Activated CD4-positive, alpha-beta T cell treated with anti-CD3 and anti-CD28 coated beads for 4 hours (primary cell): ENCODE data around the gene EIF4E.
A peak's percentile ranks its signal among the peaks of the same experiment; 100 is the strongest.
"Not testable (repeated sequence)": the region's sequence is repeated elsewhere in the genome, so short reads cannot be mapped to it uniquely, and the experiment has no call there.

Experiments used
- DNase-seq, 2 donors: peaks; one replicate each; pipeline ENCODE4 v3.0.0-alpha.2; 2020

Gene EIF4E

DNA sequence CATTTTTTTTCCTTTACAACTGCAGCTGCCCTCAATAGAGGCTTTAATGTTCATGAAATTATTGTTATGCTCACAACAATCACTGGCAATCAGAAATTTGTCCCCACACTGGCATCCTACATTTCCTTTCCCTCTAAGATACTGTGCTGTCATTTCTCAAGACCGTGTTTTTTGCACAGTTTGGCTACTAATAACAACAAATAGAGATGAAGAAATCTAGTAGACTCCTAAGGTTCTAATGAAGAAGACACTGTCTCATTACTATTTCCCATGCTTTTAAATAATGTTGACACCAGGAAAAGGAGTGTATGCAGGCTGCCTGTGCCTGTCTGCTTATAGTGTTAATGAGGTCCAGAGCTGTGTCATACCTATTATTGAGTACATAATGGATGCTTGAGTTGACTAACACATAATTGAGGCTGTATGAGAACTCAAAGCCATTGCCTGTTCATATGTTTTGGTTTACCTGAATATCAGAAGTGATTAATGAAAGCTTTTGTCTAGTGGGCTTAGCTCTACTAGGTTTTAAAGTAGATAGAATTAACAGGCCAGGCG is 1.5 kb upstream of the EIF4E start:
- no peak for DNase-seq

DNA sequence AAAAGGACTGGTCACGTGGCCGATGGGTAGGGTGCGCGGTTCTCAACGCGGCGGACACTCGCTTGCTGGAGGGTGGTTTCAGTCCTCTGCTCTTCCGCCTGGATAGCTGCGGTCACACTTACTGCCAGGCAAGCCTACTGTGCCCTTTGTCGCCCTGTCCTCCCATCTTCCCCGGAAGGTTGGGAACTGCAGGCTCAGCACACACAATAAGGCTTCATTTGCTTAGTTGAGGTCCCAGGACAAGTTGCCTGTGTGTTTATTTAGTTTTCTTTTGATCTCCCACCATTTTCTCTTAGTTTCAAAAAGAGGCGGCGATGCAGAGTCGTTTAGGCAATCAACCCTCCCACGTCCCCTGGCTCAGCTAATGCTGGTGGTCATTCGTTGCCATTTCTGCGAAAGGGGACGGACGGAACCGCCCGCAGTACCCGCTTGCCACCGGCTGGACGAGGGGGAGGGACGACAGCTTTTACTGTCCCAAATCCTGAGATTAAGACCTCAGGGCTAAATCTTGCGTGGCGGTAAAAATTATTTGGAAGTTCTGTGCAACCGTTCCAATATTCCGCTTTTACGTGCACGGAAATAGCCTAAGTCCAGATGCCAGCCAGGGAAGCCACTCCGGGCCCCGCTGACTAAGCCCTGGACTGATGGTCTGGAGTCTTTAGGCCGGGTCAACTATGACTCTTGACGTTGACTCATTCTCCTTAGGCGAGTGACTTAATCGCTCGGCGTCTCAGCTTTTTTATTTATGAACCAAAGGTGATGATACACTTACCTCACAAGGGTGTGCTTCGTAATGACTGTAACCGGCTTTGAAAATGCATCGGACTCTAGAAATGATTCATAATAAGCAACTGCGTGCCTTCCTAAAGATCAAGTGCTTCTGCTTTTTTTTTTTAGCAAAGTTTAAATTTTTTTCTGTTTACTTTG is 671 bp upstream of the EIF4E start:
- DNase-seq: peak; percentile 46 to 58

DNA sequence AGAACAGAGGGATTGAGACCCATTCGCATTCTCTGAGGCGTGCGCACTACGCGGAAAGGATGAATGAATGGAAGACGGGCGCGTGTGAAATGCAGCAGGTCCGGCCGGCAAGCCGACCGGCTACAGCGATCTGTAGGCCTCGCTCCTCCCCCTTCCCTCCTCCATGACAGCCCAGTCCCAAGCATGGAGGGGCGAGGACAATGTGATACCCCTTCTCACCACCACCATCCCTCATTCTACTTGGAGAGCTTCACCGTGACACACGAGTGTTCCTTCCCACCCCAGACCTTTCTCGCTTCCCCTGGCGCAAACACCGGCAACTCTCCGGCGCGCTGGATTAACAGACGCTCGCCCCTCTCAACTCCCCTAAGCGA is 815 bp downstream of the EIF4E start:
- DNase-seq: peak; percentile 54 to 69

DNA sequence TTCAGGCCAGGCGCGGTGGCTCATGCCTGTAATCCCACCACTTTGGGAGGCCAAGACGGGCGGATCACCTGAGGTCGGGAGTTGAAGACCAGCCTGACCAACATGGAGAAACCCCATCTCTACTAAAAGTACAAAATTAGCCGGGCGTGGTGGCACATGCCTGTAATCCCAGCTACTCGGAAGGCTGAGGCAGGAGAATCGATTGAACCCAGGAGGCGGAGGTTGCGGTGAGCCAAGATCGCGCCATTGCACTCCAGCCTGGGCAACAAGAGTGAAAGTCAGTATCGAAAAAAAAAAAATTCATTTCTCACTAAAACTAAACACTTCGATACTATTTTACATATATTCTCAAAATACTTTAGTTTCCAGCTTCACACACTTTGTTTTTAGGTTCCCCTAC is 2.7 kb downstream of the EIF4E start:
- DNase-seq: not testable (repeated sequence)

DNA sequence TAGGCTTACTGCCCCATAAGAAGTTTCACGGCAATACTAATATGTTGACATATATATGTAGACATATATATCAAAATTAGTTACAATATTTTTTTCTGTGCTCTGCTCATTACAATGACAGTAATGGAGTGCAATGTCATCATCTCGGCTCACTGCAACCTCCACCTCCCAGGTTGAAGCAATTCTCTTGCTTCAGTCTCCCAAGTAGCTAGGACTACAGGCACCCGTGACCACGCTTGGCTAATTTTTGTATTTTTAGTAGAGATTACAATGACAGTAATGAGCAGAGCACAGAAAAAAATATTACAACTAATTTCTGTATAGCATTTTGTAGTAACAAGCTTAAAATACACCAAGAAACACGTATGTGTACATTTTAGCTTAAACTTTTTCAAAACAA is 7.6 kb downstream of the EIF4E start:
- DNase-seq: no peak

DNA sequence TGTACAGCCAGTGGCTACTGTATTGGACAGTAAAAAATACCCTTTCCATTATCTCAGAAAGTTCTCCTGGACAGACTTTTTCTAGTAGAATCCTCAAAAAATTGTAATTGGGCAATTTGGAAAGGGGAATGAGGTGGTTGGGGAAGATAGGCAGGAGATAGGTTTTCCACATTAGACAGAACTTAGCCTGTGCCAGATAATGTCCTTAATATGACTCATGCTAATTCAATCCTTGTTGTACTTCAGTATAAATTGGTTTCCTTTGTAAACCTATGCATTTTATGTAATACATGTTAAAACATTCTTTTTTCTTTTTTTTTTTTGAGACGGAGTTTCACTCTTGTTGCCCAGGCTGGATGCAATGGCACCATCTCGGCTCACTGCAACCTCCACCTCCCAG is 8.9 kb downstream of the EIF4E start:
- DNase-seq: no peak

DNA sequence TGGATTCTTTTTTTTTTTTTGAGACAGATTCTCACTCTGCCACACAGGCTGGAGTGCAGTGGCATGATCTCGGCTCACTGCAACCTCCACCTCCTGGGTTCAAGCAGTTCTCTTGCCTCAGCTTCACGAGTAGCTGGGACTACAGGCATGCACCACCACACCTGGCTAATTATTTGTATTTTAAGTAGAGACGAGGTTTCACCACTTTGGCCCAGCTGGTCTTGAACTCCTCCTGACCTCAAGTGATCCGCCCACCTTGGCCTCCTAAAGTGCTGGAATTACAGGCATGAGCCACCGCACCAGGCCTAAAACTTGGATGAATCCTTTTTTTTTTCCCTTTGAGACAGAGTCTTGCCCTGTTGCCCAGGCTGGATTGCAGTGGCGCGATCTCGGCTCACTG is 18.2 kb downstream of the EIF4E start:
- not testable (repeated sequence) for DNase-seq

DNA sequence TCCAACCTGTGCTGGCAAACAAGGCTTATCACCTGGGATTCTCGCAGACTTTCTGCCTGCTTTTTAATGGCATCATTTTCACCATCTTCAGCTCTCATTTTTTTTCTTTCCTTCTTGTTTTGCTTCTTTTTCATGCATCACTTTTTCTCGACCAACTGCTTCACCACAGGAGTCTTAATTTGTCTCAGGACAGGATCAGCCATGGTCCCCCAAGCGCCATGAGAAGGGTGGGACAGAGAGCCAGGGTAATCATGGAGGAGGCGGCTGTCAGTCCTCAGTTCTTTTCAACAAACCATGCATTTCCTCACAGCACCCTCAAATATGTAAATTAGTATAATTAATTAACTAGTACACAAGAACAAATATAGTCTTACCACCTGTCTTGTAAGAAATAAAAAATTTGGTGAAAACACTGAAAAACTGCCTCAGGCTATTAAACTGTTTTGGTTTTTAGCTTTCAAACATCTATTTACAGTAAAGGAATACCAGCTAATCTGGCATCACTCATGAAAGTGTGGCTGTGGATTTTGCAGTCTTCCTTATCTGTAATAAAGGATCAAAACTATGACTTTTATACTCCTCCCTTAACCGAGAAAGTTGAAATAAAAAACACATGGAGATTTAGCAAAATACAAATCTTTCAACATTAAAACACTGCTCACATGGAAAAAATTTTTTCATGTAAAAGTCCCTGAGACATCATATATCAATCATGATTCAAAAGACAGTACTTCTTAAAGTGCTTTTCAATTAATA is 19.1 kb downstream of the EIF4E start:
- DNase-seq: no peak

DNA sequence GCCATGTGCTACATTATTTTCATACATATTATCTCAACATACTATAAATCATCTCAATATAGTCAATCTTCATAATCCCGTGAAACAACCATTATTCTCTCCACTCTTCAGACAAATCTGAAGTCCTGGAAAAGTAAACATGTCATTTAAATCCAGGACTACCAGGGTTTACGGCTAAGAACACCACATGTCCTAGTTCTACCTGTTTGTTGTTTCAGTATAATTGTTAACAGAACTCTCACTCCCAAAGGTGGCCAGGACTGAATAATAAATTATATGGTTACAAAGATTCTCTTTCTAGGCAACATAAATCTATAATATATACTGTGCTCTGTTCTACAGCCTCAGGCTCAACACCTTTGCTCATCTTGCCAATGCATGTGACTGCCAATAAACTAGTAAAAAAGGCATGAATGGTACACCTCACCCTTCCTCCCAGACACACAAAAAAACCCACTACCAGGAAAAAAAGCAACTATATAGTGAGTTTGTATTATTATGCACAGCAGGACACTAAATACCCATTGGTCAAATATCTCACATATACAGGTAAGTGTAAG is 20.1 kb downstream of the EIF4E start:
- no peak for DNase-seq

DNA sequence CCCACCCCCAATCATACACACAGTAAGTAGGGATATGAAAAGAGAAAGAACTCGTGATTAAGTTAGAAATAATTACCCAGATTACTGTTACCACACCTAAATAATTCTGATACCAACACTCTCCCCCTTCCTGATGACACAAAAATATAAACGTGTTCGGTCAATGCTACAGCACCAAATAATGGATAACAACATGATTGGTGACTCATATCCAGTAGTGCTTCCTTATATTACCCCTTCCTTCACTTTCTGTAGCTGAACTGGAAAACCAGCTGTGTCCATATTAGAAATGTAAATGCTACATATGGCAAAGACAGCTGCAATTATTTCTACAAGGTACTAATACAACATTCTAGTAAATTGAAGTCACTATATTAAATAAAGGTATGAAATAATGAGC is 20.8 kb downstream of the EIF4E start:
- no peak for DNase-seq

DNA sequence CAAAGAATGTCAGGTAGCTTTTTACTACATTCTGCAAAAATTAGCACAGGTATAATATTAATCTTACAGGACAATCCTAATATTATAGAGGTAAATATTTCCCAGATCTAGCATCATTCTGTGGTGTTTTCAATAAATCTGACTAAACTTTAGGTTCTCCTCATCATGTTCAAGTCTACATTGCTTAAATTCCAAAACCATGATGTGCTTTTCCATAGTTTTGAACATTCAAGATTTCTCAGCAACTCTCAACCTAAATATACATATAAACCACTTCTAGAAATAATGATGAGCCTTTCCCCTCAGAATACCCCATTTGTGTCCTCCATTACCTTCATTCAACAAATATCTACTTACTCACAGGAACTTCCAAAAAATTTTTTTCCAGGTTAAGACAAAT is 23.1 kb downstream of the EIF4E start:
- no peak for DNase-seq

DNA sequence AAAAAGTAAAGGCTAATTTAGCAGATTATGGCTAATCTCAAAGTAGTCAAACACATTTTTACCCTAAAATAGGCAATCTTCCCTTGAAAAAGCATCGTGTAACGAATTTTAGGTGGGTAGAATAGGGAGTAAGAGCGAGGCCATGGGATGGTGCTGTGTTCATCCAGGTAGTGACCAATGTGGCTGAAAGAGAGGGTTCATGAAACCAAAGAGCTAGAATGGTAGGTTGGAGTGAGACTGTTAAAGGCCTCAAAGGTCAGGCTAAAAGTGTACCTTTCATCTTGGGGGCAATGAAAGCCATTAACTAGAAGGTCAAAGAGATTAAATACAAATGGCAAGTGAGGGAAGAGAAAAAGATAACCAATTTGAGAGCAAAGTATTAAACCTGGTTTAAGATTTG is 23.6 kb downstream of the EIF4E start:
- DNase-seq: no peak

DNA sequence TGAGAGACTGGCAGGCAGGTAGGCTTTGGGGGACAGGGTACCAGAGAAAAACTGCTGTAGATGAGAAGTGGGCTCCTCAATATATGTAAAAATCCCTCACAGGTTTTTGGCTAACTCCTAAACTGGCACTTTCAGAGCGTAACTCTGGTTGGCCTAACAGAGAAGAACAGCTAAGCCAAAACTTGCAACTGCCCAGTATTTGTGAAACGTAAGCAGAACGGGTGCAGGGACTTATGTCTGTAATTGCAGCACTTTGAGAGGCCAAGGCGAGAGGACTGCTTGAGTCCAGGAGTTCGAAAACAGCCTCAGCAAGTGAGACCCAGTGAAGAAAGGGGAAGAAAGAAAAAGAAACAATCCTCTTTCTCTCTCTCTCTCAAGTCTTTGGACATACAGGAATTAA is 25.0 kb downstream of the EIF4E start:
- DNase-seq: no peak

DNA sequence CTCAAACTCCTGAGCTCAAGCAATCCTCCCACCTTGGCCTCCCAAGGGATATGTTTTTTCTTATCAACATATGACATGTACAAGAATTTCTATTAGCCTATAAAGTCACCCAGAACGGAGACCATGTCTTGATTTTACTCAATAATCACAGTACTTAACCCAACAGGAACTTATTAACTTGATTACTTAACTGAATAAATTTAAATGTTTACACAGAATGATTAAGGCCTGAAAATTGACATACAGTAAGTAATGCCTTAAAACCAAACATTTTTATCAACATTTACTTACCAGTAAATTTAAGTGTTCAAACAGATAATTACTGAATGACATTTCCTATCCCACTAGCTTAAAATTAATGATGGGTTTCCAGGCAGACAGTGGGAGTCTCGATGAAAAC is 25.4 kb downstream of the EIF4E start:
- no peak for DNase-seq

DNA sequence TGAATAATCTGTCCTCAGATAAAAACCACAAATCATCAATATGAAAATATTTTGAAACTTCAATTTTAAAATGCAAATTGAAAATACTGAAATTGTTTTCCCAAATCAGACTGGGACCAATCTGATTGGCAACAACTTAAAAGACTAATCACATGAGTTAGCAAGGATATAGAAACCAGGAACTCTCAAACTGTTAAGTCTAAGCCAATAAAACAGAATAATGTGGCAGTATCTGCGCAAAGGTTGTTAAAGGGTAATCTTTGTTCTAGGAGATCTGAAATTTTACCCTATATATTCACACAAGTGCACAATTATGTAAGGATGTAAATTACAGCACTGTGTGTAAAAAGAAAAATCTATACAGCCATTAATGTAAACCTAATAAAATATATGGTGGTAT is 29.7 kb downstream of the EIF4E start:
- no peak for DNase-seq

DNA sequence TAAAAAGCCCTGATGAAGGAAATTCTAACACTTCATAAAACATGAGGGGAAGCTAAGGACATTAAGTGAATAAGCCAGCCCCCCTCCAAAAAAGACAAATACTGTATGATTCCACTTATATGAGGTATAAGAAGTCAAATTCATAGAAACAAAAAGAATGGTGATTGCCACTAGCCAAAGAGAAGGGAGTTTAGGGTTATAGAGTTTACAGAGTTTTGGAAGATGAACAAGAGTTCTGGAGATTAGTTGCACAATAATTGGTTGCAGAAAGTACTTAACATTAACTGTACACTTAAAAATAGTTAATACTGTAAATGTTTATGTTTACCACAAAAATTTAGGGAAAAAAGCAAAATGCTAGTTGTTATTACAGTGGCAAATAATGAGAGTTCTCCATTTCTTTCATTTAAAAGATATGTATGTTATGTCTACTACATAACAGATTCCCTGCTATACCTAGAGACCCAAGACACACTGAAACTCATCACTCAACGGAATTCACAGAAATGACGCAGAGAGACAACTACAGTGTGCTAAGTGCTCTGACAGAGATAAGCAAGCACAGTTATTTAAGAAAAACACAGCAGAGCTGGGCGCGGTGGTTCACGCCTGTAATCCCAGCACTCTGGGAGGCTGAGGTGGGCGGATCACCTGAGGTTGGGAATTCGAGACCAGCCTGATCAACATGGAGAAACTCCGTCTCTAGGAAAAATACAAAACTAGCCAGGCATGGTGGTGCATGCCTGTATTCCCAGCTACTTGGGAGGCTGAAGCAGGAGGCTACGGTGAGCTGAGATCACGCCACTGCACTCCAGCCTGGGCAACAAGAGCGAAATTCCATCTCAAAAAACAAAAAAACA is 37.2 kb downstream of the EIF4E start:
- no peak for DNase-seq

DNA sequence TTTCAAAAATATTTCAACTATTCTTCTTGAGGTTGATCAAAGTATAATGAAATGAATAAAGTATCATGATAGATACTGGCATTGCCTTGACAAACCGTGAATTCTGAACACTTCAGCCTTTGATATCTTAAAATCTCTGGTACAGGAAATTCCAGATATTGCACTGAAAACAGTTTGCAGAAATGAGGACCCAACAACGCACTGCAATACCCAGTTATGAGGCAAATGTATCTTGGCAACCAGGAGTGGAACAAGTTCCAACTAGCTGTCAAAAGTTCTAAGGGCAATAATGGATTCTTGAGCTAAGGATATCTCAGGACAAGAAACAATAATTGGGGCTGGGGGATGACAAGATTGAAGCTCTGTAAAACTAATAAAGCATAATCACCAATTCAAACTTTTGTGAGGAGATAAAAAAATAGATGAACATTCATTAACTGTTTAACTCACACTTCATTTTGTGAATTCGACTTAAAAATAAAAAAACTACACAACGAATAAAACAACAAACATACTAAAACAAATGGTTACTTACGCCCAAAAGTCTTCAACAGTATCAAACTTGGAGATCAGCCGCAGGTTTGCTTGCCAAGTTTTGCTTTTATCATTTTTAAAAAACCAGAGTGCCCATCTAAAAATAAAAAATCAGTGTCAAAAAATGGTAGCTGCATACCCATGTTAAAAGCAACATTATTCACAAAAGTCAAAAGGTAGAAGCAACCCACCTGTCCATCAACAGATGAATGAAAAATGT is 38.1 kb downstream of the EIF4E start:
- DNase-seq: no peak

DNA sequence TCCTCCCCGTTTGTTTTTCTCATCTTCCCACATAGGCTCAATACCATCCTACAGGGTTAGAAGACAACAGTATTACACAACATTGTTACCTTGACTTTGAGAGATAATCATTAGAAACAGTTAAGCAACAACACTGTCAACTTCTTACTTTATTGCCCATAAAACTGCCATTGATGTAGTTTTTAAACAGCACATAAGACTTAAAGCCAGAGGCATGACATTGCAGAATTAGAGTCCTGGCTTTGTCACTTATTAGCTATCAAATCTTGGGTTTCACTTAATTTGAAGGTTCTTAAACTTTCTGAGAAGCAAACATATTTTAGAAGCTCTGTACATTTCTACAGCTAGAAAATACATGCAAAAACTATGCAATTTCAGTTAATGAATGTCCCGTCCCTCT is 41.8 kb downstream of the EIF4E start:
- no peak for DNase-seq

DNA sequence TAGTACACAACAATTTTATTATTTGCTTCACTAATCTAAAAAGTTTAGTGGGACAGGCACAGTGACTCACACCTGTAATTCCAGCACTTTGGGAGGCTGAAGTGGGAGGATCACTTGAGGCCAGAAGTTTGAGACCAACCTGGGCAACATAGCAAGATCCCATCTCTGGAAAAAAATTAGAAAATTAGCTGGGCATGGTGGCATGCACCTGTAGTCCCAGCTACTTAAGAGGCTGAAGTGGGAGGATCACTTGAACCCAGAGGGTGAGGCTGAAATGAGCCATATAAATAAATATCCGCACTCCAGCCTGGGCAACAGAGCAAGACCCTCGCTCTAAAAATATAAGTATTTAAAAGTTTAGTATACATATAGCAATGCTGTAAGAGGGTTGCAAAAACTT is 42.6 kb downstream of the EIF4E start:
- DNase-seq: not testable (repeated sequence)

DNA sequence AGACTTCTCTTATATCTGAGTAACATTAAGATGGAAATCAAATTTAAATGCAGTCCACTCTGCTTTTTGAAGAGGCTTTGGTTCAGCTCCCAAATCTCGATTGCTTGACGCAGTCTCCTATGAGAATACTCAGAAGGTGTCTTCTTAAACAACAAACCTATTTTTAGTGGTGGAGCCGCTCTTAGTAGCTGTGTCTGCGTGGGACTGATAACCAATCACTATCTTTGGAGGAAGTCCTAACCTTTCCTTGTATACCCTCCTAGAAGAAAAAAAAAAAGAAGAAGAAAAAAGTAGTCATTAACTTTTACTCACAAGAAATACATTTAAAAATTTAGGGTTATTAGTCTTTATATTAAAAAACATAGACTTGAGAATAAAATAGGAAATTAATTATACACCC is 48.0 kb downstream of the EIF4E start:
- not testable (repeated sequence) for DNase-seq

DNA sequence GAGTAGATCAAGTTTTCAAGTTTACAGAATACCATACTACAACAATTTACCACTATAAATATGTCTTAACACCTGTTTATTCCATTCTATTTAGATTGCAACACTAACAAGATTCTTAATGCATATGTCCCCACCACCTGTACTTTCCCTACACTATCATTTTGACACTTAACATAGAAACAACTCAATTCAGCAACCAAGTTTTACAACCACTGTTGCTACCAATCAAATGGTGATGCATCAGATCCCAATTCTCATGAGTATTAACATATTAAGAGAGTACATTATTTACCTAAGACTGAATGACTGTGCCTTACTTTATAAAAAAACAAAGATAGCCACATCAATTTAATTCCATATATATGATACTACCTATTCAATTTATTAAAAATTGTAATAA is 49.4 kb downstream of the EIF4E start:
- DNase-seq: no peak

DNA sequence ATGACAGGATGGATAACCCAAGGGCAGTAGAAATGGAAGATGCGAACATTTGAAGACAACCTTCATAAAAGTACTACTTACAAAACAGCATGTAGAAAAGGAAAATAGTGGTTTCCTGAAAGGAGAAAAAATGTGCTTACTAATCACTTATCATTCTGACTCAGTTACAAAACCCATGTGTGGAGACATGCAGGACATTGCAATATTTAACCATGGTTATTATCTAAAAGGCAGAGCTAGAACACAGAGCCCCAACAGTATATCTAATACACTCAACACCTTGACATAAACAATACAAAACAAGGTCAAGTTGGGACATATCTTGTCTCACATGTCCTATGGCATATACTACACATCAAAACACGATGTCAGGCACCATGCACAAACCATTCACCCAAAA is 55.9 kb downstream of the EIF4E start:
- DNase-seq: no peak
